Fibroblast of pulmonary artery (primary cell): Measurements from ENCODE around the gene CD200.
"Not testable (repeated sequence)": the region's sequence is repeated elsewhere in the genome, so short reads cannot be mapped to it uniquely, and the experiment has no call there.

Experiments used
- DNase-seq: peaks from one replicate; pipeline ENCODE4 v3.0.0-alpha.2; 2010; ENCODE audit warnings: low read depth
- H3K4me3 ChIP-seq: replicated peaks from 2 replicates; pipeline ENCODE4 v1.5.1; 2011; ENCODE audit warnings: low read depth, mild to moderate bottlenecking, control low read depth, low read length, moderate library complexity
- CTCF ChIP-seq: IDR thresholded peaks from 2 replicates; pipeline ENCODE4 v1.5.1; 2011; ENCODE audit warnings: mild to moderate bottlenecking, control low read depth, low read length, inconsistent platforms; ENCODE audit errors: missing control alignments

Gene CD200

GRCh38 chr3:112399064-112399463 is 66.1 kb downstream of the CD200 start:
- no peak overlapping the region for H3K4me3 ChIP-seq
- no peak for TF ChIP-seq CTCF
- no peak for DNase-seq

- H3K4me3 ChIP-seq = not testable (repeated sequence)
These were observed 66.6 kb downstream of the CD200 start for GRCh38 chr3:112399554-112399953.

GRCh38 chr3:112400317-112400716 is 67.4 kb downstream of the CD200 start:
- H3K4me3 ChIP-seq, DNase-seq: not testable (repeated sequence)

More at GRCh38 chr3:112399554-112399953, 66.6 kb downstream of the CD200 start:
- not testable (repeated sequence) for DNase-seq

GRCh38 chr3:112401617-112402016 is 68.7 kb downstream of the CD200 start:
- TF ChIP-seq CTCF = no peak
- no peak for DNase-seq
- no peak overlapping the region for H3K4me3 ChIP-seq

- no peak for TF ChIP-seq CTCF
- no peak for DNase-seq
These were observed 70.1 kb downstream of the CD200 start for GRCh38 chr3:112403103-112403502.

GRCh38 chr3:112404924-112405549 is 72.1 kb downstream of the CD200 start:
- not testable (repeated sequence) for H3K4me3 ChIP-seq, DNase-seq

More at GRCh38 chr3:112403103-112403502, 70.1 kb downstream of the CD200 start:
- no peak overlapping the region for H3K4me3 ChIP-seq

GRCh38 chr3:112405845-112406244 is 72.9 kb downstream of the CD200 start:
- no peak overlapping the region for H3K4me3 ChIP-seq
- no peak for DNase-seq
- no peak for TF ChIP-seq CTCF

GRCh38 chr3:112407214-112407887 is 74.4 kb downstream of the CD200 start:
- no peak for TF ChIP-seq CTCF
- H3K4me3 ChIP-seq = no peak overlapping the region
- no peak for DNase-seq
